CD4-positive, alpha-beta T cell treated with Interleukin-15 for 1 hour (primary cell): ENCODE data around the gene PTGER1.
A peak's percentile ranks its signal among the peaks of the same experiment; 100 is the strongest.

Experiments used
- DNase-seq: peaks from one replicate; pipeline ENCODE4 v3.0.0-alpha.2; 2020

Gene PTGER1

GRCh38 chr19:14439014-14439413 is 36.1 kb downstream of the PTGER1 start:
- no peak for DNase-seq

GRCh38 chr19:14437578-14438140 is 37.5 kb downstream of the PTGER1 start:
- DNase-seq, result no peak

GRCh38 chr19:14435320-14436050 is 39.7 kb downstream of the PTGER1 start:
- no peak for DNase-seq

GRCh38 chr19:14434543-14435319 is 40.4 kb downstream of the PTGER1 start:
- DNase-seq, result peak; percentile 76

GRCh38 chr19:14433554-14434501 is 41.3 kb downstream of the PTGER1 start:
- DNase-seq, result peak; percentile 59

GRCh38 chr19:14432791-14433553 is 42.2 kb downstream of the PTGER1 start, which contains the start of gene PKN1:
PKN1 (plus strand) TSS chr19:14433306; CDS start chr19:14433522, 216 bp downstream.
- DNase-seq, result peak; percentile 52

- no peak for DNase-seq
Measured at GRCh38 chr19:14430712-14431111, 44.4 kb downstream of the PTGER1 start.

- no peak for DNase-seq
Measured at GRCh38 chr19:14428882-14429416, 46.2 kb downstream of the PTGER1 start.

GRCh38 chr19:14427461-14427860 is 47.7 kb downstream of the PTGER1 start:
- DNase-seq, result no peak

- DNase-seq, result no peak
Measured at GRCh38 chr19:14425696-14426138, 49.4 kb downstream of the PTGER1 start.
